Heart left ventricle (tissue), 13 donors: ENCODE results near the gene CYP39A1.

ENCODE experiments used
- CTCF ChIP-seq, 12 donors: fragments of 200-600 bp; sonication (generic) in 4 of 12; IDR thresholded peaks; one replicate each; pipeline versions ENCODE4 v1.5.0 to v1.8.0; 2018 to 2022; ENCODE audit warnings: antibody characterized with exemption in 12 of 12, mild to moderate bottlenecking in 5 of 12
- POLR2A ChIP-seq, 2 donors: fragments of 450-650 bp; IDR thresholded peaks; one replicate each; pipeline ENCODE4 v1.6.1; 2017; ENCODE audit warnings: antibody characterized with exemption in 2 of 2, mild to moderate bottlenecking in 2 of 2, moderate library complexity in 2 of 2
- donor health status: ischemic (EF 13 %, LVEDD 7.1; RV severe dilation, severe dysfunction).
- donor health status: DM: no; HTN: yes; CAD: no.
- donor health status: DM: no; HTN: no; CAD: no.
- donor health status: ischemic (EF 25% LVEDD 6.9; RV normal size, moderate dysfunction).
- donor health status: ischemic (EF 25% LVEDD 5.7; RV mildly dilated, moderate dysfunction).
- donor health status: ischemic (EF 35%, LVEDD 5.7; RV mildly dilated, moderate dysfunction).
- donor health status: nonischemic (EF 11% LVEDD 7.7; RV severe dilation, severe dysfunction).
- donor health status: DM: yes; HTN: yes; CAD: no.
- donor health status: PGD.
- donor health status: ischemic (EF 29% LVEDD 5.4; RV normal size, mild dysfunction).
- donor health status: nonischemic (EF 23%, LVEDD 6.1; RV moderate dilation, normal function).

GRCh38 chr6:46521464-46521971, 131.1 kb downstream of the CYP39A1 start:
- TF ChIP-seq CTCF (IDR thresholded peaks at IDR 0.05) = no peak
- no peak for TF ChIP-seq POLR2A (IDR thresholded peaks at IDR 0.05)
